Anterior cingulate cortex (tissue), 58 donors: ENCODE measurements around the gene CADPS.

Experiments
- DNase-seq, 58 donors: peaks; one replicate each; lab custom pipeline; 2025; lab: John Stamatoyannopoulos, UW

The CADPS gene

GRCh38 chr3:62700357-62700756, 174.9 kb downstream of the CADPS start:
- no peak for DNase-seq

GRCh38 chr3:62699728-62700127, 175.5 kb downstream of the CADPS start:
- no peak for DNase-seq

GRCh38 chr3:62696011-62696410, 179.2 kb downstream of the CADPS start:
- DNase-seq = no peak

GRCh38 chr3:62688812-62689211, 186.4 kb downstream of the CADPS start:
- no peak for DNase-seq

- no peak for DNase-seq
Measured at GRCh38 chr3:62688050-62688449, 187.2 kb downstream of the CADPS start.

GRCh38 chr3:62686503-62687294, 188.5 kb downstream of the CADPS start:
- DNase-seq = no peak

- no peak for DNase-seq
Measured at GRCh38 chr3:62682826-62683225, 192.4 kb downstream of the CADPS start.

- DNase-seq = no peak
Measured at GRCh38 chr3:62679988-62680387, 195.2 kb downstream of the CADPS start.

- DNase-seq = no peak
Measured at GRCh38 chr3:62678841-62679240, 196.4 kb downstream of the CADPS start.

- no peak for DNase-seq
Measured at GRCh38 chr3:62677926-62678325, 197.3 kb downstream of the CADPS start.

- no peak for DNase-seq
Measured at GRCh38 chr3:62676689-62677271, 198.4 kb downstream of the CADPS start.

GRCh38 chr3:62675492-62675891, 199.7 kb downstream of the CADPS start:
- DNase-seq = no peak

- no peak for DNase-seq
Measured at GRCh38 chr3:62672988-62673313, 202.3 kb downstream of the CADPS start.

GRCh38 chr3:62672270-62672987, 202.8 kb downstream of the CADPS start:
- DNase-seq = no peak

- peak in 4 of 58 donors; percentile 5 to 36 (median 8) for DNase-seq
Measured at GRCh38 chr3:62670351-62670750, 204.9 kb downstream of the CADPS start.

GRCh38 chr3:62669161-62669560, 206.1 kb downstream of the CADPS start:
- peak in 7 of 58 donors; percentile 1 to 46 (median 8) for DNase-seq

- no peak for DNase-seq
Measured at GRCh38 chr3:62667714-62668113, 207.5 kb downstream of the CADPS start.

- peak in 54 of 58 donors; percentile 4 to 83 (median 47) for DNase-seq
Measured at GRCh38 chr3:62665627-62666437, 209.4 kb downstream of the CADPS start.

- no peak for DNase-seq
Measured at GRCh38 chr3:62662677-62663076, 212.5 kb downstream of the CADPS start.

- DNase-seq = no peak
Measured at GRCh38 chr3:62659660-62660059, 215.6 kb downstream of the CADPS start.

- no peak for DNase-seq
Measured at GRCh38 chr3:62655691-62656063, 219.5 kb downstream of the CADPS start.
